Femur (tissue), 1 donor: ENCODE data around the gene PARD6A.
"Not testable (repeated sequence)": the region's sequence is repeated elsewhere in the genome, so short reads cannot be mapped to it uniquely, and the experiment has no call there.

ENCODE experiments used
- DNase-seq: peaks from one replicate; pipeline ENCODE4 v3.0.0-alpha.2; 2017

The PARD6A gene

GRCh38 chr16:67667817-67668494 lies 7.2 kb downstream of the PARD6A start:
- DNase-seq = peak; percentile 93

GRCh38 chr16:67668495-67669157 lies 7.9 kb downstream of the PARD6A start:
- peak; percentile 38 for DNase-seq

GRCh38 chr16:67669499-67670101 lies 8.8 kb downstream of the PARD6A start:
- DNase-seq = no peak

GRCh38 chr16:67672306-67672705 lies 11.5 kb downstream of the PARD6A start:
- DNase-seq = no peak

GRCh38 chr16:67672739-67673662 lies 12.2 kb downstream of the PARD6A start:
- DNase-seq = peak; percentile 75

GRCh38 chr16:67673712-67674580 lies 13.2 kb downstream of the PARD6A start:
- DNase-seq = peak; percentile 65

GRCh38 chr16:67674851-67675578 lies 14.3 kb downstream of the PARD6A start:
- DNase-seq = no peak

- DNase-seq = no peak
Observed at GRCh38 chr16:67675579-67675935, 14.8 kb downstream of the PARD6A start.

- no peak for DNase-seq
Observed at GRCh38 chr16:67675999-67676398, 15.2 kb downstream of the PARD6A start.

- DNase-seq = no peak
Observed at GRCh38 chr16:67676516-67676915, 15.8 kb downstream of the PARD6A start.

GRCh38 chr16:67676939-67677338 lies 16.2 kb downstream of the PARD6A start:
- no peak for DNase-seq

- DNase-seq = no peak
Observed at GRCh38 chr16:67677712-67678111, 17.0 kb downstream of the PARD6A start.

- DNase-seq = no peak
Observed at GRCh38 chr16:67678354-67679023, 17.7 kb downstream of the PARD6A start.

- DNase-seq = no peak
Observed at GRCh38 chr16:67679935-67680897, 19.5 kb downstream of the PARD6A start.

- no peak for DNase-seq
Observed at GRCh38 chr16:67683767-67684166, 23.0 kb downstream of the PARD6A start.

- no peak for DNase-seq
Observed at GRCh38 chr16:67685388-67686112, 24.8 kb downstream of the PARD6A start.

GRCh38 chr16:67693517-67694285 lies 32.9 kb downstream of the PARD6A start:
- not testable (repeated sequence) for DNase-seq

- no peak for DNase-seq
Observed at GRCh38 chr16:67694611-67695010, 33.9 kb downstream of the PARD6A start.
